GM21528 (cell line): ENCODE results near the gene HOXD9.

Experiments
- ATAC-seq: cut with Tn5 transposase; IDR thresholded peaks from one replicate; pipeline ENCODE4 v1.9.1; 2021; ENCODE audit warnings: mild to moderate bottlenecking, moderate library complexity; ENCODE audit not compliant: unreplicated experiment, low FRiP score

HOXD9 gene

DNA sequence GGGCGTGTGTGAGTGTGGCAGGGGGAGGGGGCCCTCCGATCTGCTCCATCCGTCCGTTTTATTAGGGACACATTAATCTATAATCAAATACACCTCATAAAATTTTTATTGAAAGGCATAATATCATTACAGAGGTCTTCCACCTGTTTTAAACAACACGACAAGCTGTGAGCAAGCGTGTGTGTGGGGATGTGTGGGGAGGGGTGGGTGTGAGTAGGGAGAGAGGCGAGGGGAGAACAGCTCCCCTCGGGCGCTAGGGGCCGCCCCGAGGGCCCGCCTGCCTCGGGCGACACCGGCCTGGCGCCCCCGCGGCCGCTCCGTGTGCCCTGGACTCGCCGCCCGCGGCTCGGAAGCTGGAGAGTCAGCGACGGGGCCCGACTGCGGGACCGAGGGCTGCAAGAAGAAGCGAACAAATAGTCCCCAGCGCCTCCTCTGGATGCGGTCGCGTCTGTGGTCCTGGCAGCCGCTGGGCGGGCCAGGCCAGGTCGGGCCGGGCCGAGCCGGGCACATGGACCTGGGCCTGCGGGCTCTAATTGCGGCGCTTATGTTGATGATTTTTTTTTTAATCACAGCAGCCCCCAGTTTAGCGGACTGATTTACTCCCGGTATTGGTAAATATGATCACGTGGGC lies 352 bp upstream of the HOXD9 start:
- no peak for ATAC-seq

DNA sequence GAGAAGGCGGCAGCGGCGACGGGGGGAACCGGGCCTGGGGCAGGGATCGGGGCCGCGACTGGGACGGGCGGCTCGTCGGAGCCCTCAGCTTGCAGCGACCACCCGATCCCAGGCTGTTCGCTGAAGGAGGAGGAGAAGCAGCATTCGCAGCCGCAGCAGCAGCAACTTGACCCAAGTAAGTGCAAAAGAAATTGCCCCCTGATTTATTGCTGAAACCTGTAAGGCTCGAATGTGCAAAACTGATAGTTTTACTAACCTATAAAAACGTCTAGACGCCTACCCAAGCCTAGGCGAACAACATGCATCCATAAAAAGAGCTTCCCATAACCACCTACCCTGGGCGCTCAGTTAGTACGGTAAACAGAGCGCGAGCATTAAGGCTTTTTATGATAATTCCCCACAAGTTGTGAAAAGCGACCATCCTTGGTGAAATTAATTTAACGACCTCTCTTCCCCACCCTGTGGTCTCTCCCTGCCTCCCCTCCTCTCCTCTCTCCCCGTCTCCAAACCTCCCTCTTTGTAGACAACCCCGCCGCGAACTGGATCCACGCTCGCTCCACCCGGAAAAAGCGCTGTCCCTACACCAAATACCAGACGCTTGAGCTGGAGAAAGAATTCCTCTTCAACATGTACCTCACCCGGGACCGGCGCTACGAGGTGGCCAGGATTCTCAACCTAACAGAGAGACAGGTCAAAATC lies 1.0 kb downstream of the HOXD9 start:
- no peak for ATAC-seq

DNA sequence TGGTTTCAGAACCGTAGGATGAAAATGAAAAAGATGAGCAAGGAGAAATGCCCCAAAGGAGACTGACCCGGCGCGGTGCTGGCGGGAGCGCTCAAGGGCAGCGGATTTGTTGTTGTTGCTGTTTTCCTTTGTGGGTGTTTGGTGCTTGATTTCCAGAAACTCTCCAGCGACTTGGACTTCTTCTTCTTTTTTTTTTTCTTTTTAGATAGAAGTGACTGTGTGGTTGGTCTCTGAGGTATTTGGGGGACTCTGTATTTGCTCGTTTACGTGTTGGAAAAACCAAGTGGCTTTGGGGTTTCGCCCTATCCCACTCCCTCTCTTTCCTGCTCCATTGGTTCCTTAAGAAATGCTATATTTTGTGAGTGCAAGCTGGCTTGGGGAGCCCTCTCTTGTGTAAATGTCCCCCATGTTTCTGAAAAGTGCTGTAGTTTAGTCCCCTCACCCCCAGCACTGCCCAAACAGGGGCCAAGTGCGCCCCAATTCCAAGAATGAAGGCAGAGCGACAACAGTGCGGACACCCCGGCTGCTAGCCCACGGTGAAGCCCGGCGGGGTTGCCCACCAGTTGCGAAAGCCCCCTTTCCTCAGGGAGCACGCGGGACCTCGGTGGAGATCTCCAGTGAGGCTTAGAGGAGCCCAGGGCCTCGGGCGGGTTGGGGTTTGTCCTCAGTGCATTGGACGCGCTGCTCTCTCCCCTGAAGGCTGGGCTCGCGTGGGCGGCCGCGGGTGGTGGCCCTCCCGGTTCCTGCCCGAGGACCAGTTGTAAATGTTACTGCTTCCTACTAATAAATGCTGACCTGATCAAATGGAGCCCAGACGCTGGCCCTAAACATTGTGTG lies 1.8 kb downstream of the HOXD9 start:
- no peak for ATAC-seq

DNA sequence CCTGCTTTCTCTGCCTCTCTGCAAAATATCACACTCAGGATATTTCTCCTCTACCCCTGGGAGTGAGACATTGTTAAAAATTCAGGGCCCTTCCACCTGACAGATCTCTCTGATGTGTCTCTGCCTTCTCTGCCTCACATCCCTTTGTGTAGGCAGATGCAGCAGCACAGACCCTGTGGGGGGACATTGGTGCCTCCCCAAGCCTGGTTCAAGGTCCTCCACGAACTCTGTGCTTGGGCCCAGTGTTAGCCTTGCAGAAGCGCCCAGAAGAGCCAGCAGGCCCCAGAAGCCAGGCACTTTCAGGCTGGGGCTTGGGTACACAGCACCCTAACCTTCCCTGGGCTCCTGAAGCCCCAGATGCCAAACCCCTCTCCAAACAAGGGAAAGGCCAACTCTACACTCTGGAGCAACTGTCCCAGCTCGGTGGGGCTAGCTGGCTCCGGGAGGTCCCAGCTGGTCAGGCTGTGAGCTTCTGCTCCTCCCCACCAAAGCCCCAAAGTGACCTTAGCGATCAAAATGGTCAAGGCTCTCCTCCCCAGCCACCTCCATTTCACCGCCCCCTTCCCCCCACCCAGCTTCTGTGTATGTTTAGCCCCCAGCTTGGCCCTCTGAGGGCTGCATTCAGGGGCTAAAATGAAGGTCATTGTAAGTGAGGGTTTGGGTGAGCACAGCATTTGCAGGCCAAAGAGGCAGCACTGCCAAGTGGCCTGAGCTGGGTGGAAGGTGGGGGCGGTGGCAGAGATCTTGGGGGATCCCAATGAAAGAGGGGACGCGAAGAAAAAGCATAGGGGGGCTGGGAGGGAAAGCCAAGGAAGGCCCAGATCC lies 2.6 kb downstream of the HOXD9 start:
- ATAC-seq = no peak

DNA sequence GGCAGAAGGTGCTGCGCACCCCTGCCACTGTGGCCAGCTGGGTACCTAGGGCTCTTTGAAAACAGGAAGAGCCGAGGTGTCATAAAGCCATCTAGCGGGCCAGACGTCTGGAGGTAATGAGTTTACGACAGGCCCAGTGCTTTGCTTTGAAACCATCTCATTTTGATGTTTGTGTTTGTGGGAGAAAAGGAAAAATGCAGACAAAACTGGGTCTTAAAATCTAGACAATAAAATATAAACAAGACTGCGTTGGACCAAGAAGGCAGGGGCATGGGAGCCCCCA lies 3.2 kb downstream of the HOXD9 start:
- ATAC-seq = no peak

DNA sequence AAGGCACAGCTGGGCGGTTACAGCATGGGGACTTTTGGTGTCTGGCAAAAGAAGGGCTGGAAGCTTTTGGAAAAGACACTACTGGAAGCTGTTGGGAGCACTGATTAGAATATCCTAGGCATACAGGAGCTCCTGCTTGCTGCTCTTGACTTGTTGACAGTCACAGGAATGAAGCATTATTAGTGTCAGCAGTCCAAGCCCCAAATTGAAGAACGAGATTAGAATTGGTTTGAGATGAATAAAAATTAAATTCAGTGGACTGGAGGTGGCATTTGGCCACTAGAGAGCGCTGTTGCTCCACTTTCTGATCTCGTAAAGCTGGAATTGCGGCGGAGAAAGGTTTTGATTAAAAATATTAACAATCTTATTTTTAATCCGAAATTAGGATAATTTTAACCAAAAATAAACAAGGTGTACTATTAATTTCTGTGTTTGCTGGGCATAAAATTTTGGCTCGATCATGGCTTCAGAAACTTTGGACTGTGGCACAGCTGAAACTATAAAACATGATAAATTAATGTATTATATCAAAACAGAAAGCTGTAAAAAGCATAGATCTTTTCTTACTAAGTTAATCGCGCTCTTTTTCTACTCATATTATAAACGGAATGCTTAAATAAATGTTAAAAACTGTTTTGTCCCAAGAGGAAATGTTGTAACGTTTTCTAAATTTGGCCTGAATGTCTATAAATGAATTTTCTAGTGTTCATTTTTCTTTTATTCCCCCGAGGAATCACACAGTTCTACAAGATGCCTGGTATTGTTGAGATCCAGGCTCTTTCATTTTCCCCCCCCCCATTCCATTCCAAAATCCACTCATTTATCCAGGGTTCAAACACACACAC lies 4.6 kb downstream of the HOXD9 start:
- ATAC-seq = no peak

DNA sequence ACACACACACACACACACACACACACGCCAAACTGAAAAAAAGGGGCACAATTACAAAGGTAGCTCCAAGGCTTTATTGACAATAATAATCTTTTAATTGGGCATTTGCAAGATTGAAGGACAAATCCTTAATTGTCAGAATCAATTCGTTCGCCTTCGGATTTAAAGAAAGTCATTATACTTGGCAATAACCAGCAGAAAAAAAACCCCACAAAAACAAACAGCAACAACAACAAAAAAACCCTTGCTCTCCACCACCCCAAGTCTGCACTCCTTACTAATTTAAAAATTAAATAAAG lies 5.2 kb downstream of the HOXD9 start:
- no peak for ATAC-seq

DNA sequence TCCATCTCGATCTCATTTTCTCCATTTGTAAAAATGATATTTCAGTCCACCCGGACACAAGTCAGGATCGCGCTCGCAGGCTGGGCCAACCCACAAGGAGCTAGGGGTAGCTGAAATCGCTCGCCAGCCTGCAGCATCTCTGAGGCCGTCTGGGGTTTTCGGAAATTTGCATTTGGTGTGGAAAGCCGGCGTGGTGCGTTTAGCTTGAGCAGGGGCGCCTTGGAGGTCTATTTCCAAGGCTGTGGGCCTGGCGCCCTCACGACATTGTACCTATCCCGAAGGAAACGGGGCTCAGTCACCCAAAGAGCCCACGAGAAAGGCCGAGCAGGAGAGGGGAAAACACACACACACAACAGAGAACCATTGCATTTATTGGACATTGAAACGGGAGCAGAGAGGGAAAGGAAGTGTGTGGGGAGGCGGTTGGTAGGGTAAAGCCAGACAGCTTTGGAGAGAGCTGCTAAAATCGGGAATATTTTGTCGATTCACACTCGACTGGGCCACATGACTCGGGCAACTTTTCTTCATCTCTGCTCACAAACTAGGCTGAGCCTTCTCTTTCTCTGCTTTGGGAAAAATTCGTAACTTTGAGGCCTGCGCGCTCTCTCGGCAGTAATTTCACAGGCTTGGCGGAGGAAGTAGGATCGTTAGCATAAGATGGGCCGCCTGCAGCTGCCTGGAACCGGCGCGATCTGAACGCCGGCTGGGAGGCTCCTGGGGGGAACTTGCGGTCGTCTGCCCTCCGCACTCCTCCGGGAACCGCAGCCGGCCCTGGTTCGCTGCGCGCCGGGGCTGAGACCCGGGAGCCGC lies 5.9 kb downstream of the HOXD9 start:
- no peak for ATAC-seq

DNA sequence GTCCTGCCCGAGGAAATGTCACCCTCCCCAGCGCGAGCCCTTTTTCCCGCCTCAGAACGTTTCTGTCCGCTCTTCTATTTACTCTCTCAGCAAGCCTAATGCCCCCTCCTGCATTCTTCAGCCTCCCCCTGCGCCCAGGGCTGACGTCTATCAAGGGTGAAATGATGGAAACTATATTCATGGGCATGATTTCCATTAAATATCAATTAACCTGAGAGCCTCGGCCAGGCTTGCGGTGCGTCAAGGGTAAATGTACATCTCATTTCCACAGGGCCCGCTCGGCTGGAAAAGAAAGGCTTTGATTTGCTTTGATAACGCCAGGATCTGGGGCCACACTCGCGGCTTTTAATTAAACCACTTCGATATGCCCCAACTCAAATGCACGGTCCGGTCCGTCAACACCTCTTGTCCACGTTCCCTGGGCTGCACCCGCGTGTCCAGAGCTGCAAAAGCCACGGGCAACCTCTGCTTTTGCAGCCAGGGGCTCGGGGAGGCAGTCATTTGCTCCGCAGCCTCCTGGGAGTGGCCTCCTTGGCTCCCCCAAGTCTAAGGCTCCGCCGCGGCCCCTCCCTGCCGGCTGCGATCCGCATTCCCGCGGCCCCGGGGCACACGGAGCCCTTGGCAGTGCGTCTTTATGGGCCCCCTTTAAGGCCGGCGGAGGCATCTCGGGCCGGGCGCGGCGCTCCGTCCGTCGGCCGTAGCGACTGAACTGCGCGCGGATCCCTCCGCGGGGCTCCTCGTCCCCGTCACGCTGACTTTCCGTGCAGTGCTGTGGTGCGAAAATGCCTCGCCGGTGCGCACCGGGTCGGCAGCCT lies 6.7 kb downstream of the HOXD9 start, which contains the start of gene HOXD8:
Gene HOXD8, plus strand, starts transcription at position 724 of the 815 bp plus-strand sequence. CDS start 662 bp downstream, outside the sequence.
- no peak for ATAC-seq

DNA sequence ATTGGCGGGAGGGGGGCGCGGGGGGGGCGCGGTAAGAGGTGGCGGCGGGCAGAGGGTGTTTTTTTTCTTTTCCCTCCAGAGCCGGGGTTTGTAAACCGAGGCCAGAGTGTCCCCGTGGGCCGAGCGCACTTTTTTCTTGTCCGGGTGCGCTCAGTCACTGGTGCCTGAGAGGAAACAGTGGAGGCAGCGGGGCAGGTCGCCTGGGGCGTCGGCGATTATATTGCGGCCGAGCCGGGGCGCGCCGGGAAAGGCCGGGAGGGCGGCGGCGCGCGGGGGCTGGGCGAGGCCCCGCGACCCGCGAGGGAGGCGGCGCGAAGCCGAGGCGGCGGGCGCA lies 7.3 kb downstream of the HOXD9 start:
- ATAC-seq = no peak

DNA sequence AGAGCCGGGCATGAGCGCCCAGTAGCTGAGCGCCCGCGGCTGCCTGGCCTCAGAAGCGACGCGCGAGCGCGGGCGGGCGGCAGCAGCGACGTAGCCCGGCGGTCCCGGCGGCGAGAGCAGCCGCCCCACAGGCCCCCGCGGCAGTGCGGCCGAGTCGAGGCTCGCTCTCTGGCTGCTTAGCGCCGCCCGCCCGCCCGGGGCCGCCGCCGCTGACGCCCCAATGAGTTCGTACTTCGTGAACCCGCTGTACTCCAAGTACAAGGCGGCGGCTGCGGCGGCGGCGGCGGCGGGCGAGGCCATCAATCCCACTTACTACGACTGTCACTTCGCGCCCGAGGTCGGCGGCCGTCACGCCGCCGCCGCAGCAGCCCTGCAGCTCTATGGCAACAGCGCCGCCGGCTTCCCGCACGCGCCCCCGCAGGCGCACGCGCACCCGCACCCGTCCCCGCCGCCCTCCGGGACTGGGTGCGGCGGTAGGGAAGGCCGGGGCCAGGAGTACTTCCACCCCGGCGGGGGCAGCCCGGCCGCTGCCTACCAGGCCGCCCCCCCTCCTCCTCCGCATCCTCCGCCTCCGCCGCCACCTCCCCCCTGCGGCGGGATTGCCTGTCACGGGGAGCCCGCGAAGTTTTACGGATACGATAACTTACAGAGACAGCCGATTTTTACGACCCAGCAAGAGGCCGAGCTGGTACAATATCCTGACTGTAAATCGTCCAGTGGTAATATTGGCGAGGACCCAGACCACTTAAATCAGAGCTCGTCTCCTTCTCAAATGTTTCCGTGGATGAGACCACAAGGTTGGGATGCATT lies 7.8 kb downstream of the HOXD9 start:
- no peak for ATAC-seq

DNA sequence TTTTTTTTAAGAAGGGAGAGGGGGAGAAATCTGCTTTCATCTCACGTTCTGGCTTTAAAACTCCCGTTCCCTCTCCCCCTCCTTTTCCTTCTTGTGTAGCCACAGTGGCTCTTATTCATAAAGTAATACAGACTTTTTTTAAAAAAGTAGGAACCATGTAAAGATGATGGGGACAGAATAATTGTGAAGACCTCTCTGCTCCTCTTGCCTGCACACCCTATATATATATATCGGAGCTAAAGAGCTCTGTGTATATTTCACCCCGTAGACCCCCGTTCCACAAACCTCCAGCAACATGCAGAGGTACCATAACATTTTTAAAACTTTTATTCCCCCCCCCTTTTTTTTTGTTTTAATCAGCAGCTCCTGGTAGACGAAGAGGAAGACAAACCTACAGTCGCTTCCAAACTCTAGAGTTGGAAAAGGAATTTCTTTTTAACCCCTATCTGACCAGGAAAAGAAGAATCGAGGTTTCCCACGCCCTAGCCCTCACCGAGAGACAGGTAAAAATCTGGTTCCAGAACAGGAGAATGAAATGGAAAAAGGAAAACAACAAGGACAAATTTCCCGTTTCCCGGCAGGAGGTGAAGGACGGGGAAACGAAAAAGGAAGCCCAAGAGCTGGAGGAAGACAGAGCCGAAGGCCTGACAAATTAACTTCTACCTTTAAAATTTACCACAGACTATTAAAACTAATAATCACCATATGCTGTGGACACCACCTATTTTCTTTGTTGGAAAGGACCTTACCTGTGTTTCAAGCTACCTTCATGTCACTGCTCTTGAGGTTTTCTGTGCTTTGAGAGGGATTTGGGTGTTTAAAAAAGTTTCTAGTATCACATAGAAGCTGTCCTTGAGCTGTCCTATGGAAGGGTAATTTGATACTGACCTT lies 8.7 kb downstream of the HOXD9 start:
- ATAC-seq = no peak

DNA sequence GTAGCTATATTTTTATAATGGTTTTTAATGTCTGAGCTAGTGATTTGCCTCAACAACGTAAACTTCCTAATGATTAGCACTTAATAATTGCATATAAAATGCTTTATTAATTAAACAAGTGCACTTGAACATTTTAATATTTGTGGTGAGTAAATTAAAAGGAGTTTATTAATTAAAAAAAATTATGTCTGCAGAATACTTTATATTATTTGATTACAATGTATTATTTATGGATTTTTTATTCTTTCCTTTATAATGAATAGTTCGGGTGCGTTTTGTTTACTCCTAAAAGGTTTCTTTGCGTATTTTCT lies 9.3 kb downstream of the HOXD9 start:
- ATAC-seq = no peak

DNA sequence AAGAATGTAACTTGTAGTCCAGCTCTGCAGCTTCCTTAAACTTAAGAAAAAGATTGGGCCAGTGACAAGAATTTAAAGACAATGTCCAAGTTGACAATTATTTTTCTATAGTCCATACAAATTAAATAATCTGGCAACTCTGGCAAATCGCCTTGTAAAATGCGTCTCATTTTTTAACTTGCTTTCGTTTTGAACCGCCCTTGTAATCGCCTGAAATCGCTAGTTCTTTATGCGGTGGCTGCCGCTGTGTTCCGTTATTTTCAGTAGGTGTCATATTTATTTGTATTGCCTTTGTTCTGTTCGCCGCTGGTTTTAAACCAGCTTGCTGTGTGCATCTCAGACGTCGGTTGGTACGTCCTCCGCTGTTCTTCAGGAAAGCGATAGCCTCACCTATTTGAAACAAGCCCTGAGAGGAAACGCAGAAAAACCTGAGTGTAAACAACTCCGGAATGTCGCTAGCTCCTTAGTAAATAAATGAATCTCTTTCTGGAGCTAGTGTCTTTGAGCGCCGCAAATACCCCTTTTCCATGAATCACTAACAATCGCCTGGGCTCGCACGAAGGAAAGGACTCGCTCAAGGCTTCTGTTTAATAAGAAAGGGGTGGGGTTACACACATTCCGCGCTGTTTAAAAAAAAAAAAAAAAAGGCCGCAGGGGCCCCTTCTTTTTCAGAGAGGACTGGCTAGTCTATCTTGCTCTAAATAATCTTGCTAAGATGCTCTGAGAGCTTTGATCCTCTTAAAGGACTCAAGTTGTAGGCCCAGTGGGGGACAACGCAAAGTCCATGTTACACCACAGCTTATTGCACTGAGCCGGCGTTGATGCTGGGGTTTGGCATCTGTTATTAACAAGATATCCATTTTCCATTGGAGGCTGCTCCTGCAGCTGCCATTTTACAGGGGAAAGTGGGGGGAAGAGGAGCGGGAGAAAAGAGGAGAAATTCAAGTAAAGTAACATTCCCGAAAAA lies 10.0 kb downstream of the HOXD9 start:
- no peak for ATAC-seq

DNA sequence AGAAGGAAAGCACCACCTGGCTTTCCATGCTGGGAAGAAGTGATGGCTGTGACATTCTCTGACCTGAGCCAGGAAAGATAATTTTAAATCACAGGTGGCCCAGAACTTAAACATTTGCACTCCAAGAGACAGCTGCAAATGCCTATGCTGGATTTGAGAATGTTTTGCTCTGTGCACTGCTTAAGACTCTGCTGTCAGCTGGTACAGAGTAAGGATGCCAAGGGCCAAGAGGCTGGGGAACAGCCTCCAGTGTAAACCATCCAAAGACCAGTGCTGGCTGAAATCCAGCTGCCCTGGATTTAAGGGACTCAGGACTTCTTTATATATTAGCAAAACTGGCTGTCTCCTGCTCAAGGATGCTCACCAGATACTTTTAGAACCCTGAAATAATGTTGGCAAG lies 10.9 kb downstream of the HOXD9 start:
- no peak for ATAC-seq

DNA sequence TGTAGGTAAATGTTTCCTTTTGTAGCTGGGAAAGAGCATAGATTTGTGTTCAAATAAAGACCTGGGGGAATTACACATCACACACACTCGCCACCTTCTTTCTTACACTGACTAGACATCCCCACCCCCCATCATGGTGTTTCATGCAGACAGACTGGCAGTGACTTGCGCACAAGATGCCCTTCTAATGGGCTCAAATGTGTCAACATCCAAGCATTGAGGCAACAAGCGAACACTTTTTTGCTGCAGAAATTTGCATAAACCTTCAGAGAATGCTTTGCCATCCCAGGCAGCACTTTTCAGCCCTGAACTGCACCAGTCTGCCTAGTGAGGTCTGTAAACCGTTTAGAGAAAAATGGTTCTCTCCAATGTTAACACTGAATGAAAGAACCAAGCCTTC lies 11.5 kb downstream of the HOXD9 start:
- ATAC-seq = no peak
